ENCODE results near the gene TSPAN15.
"Not testable (repeated sequence)": the region's sequence is repeated elsewhere in the genome, so short reads cannot be mapped to it uniquely, and the experiment has no call there.

- not testable (repeated sequence) for TF ChIP-seq CTCF, POLR2A (IDR thresholded peaks at IDR 0.05)
These were observed 37.0 kb downstream of the TSPAN15 start for GRCh38 chr10:69488149-69488844.
